GM19455 (cell line): ENCODE measurements around the gene ATF4.

Source experiments
- ATAC-seq: cut with Tn5 transposase; IDR thresholded peaks from one replicate; pipeline ENCODE4 v1.9.1; 2021; ENCODE audit not compliant: unreplicated experiment

Gene ATF4

GRCh38 chr22:39556970-39557841 lies 36.8 kb downstream of the ATF4 start:
- no peak for ATAC-seq

GRCh38 chr22:39558254-39558727 lies 37.9 kb downstream of the ATF4 start:
- no peak for ATAC-seq

GRCh38 chr22:39558950-39559349 lies 38.6 kb downstream of the ATF4 start:
- no peak for ATAC-seq

- ATAC-seq: no peak
Measured at GRCh38 chr22:39559456-39560105, 39.2 kb downstream of the ATF4 start.

GRCh38 chr22:39560127-39560526 lies 39.8 kb downstream of the ATF4 start:
- ATAC-seq: no peak

GRCh38 chr22:39562839-39563489 lies 42.6 kb downstream of the ATF4 start:
- no peak for ATAC-seq

GRCh38 chr22:39563571-39564428 lies 43.4 kb downstream of the ATF4 start:
- ATAC-seq: no peak

GRCh38 chr22:39565414-39565944 lies 45.1 kb downstream of the ATF4 start:
- no peak for ATAC-seq

GRCh38 chr22:39567135-39567946 lies 47.0 kb downstream of the ATF4 start:
- ATAC-seq: no peak

GRCh38 chr22:39568278-39568981 lies 48.1 kb downstream of the ATF4 start:
- ATAC-seq: no peak

GRCh38 chr22:39569066-39569465 lies 48.7 kb downstream of the ATF4 start:
- no peak for ATAC-seq

GRCh38 chr22:39570226-39570625 lies 49.9 kb downstream of the ATF4 start:
- no peak for ATAC-seq

- no peak for ATAC-seq
Measured at GRCh38 chr22:39570665-39571064, 50.3 kb downstream of the ATF4 start, which contains the start of gene CACNA1I. TSS of gene CACNA1I (plus strand) at chr22:39570753. CDS start at chr22:39570753, 0 bp downstream.

GRCh38 chr22:39571538-39571937 lies 51.2 kb downstream of the ATF4 start:
- ATAC-seq: no peak
